Liver (tissue), 3 donors: ENCODE measurements around the gene TULP3.

Source experiments
- EGR1 ChIP-seq, 2 donors: IDR thresholded peaks; 2 replicates each; pipeline ENCODE4 v1.6.1; 2016 to 2018; ENCODE audit warnings: antibody characterized with exemption in 2 of 2, low read depth in 2 of 2
- FOXA1 ChIP-seq: IDR thresholded peaks from 2 replicates; pipeline ENCODE4 v1.6.1; 2016; ENCODE audit warnings: antibody characterized with exemption
- GABPA ChIP-seq, 2 donors: IDR thresholded peaks in 1 of 2; conservative IDR thresholded peaks in 1 of 2; 2 replicates each; pipeline ENCODE4 v1.6.1; 2016; ENCODE audit warnings: antibody characterized with exemption in 2 of 2, mild to moderate bottlenecking in 1 of 2, moderate library complexity in 1 of 2
- JUND ChIP-seq, 2 donors: IDR thresholded peaks; 2 replicates each; pipeline ENCODE4 v1.6.1; 2016; ENCODE audit warnings: antibody characterized with exemption in 2 of 2
- RAD21 ChIP-seq, 2 donors: IDR thresholded peaks; 2 replicates each; pipeline ENCODE4 v1.6.1; 2016; ENCODE audit warnings: antibody characterized with exemption in 2 of 2, mild to moderate bottlenecking in 2 of 2
- RXRA ChIP-seq, 2 donors: IDR thresholded peaks; 2 replicates each; pipeline ENCODE4 v1.6.1; 2017 to 2018; ENCODE audit warnings: antibody characterized with exemption in 2 of 2, mild to moderate bottlenecking in 1 of 2
- SP1 ChIP-seq: IDR thresholded peaks from 2 replicates; pipeline ENCODE4 v1.6.1; 2018; ENCODE audit warnings: antibody characterized with exemption, mild to moderate bottlenecking
- TAF1 ChIP-seq: conservative IDR thresholded peaks from 2 replicates; pipeline ENCODE4 v1.6.1; 2016; ENCODE audit warnings: antibody characterized with exemption, mild to moderate bottlenecking
- YY1 ChIP-seq: IDR thresholded peaks from 2 replicates; pipeline ENCODE4 v1.6.1; 2016; ENCODE audit warnings: antibody characterized with exemption, mild to moderate bottlenecking
- TF ChIP-seq, protein P1 (sequence below): IDR thresholded peaks from 2 replicates; pipeline ENCODE4 v1.6.1; 2016; ENCODE audit warnings: antibody characterized with exemption, mild to moderate bottlenecking
- TF ChIP-seq, protein P2 (sequence below): fragments of 150-350 bp; IDR thresholded peaks from 2 replicates; pipeline ENCODE4 v1.5.1; 2017; ENCODE audit warnings: improper control_type of control experiment, low read depth, low read length; ENCODE audit not compliant: missing input control
- TF ChIP-seq, protein P3 (sequence below): IDR thresholded peaks from 2 replicates; pipeline ENCODE4 v1.6.1; 2016; ENCODE audit warnings: antibody characterized with exemption
- TF ChIP-seq, protein P4 (sequence below): IDR thresholded peaks from 2 replicates; pipeline ENCODE4 v1.6.1; 2016; ENCODE audit warnings: antibody characterized with exemption
- TF ChIP-seq, protein P5 (sequence below): IDR thresholded peaks from 2 replicates; pipeline ENCODE4 v1.6.1; 2016; ENCODE audit warnings: antibody characterized with exemption
- donor health status: healthy.
- donor health status: healthy.

DNA sequence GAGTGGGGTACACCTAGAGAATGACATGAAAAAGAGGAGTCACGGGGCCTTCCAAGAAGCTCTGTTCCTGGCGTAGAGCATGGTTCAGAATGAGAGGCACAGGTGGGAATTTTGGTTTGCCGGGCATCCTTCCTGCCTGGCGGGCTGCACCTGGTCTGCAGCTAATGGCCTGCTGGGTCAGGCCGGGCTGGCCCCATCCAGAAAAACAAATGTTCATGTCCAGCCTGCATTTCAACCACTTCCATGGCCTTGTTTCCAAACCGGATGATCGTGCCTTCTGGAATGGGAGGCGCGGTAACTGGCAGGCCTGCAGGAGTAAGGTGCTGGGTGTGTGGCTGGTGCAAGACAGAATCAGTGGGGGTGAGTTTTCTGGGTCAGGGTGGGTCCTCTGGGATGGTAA, 82.9 kb downstream of the TULP3 start:
- TF ChIP-seq, protein P1, sequence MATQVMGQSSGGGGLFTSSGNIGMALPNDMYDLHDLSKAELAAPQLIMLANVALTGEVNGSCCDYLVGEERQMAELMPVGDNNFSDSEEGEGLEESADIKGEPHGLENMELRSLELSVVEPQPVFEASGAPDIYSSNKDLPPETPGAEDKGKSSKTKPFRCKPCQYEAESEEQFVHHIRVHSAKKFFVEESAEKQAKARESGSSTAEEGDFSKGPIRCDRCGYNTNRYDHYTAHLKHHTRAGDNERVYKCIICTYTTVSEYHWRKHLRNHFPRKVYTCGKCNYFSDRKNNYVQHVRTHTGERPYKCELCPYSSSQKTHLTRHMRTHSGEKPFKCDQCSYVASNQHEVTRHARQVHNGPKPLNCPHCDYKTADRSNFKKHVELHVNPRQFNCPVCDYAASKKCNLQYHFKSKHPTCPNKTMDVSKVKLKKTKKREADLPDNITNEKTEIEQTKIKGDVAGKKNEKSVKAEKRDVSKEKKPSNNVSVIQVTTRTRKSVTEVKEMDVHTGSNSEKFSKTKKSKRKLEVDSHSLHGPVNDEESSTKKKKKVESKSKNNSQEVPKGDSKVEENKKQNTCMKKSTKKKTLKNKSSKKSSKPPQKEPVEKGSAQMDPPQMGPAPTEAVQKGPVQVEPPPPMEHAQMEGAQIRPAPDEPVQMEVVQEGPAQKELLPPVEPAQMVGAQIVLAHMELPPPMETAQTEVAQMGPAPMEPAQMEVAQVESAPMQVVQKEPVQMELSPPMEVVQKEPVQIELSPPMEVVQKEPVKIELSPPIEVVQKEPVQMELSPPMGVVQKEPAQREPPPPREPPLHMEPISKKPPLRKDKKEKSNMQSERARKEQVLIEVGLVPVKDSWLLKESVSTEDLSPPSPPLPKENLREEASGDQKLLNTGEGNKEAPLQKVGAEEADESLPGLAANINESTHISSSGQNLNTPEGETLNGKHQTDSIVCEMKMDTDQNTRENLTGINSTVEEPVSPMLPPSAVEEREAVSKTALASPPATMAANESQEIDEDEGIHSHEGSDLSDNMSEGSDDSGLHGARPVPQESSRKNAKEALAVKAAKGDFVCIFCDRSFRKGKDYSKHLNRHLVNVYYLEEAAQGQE, result no peak
- TF ChIP-seq, protein P2, sequence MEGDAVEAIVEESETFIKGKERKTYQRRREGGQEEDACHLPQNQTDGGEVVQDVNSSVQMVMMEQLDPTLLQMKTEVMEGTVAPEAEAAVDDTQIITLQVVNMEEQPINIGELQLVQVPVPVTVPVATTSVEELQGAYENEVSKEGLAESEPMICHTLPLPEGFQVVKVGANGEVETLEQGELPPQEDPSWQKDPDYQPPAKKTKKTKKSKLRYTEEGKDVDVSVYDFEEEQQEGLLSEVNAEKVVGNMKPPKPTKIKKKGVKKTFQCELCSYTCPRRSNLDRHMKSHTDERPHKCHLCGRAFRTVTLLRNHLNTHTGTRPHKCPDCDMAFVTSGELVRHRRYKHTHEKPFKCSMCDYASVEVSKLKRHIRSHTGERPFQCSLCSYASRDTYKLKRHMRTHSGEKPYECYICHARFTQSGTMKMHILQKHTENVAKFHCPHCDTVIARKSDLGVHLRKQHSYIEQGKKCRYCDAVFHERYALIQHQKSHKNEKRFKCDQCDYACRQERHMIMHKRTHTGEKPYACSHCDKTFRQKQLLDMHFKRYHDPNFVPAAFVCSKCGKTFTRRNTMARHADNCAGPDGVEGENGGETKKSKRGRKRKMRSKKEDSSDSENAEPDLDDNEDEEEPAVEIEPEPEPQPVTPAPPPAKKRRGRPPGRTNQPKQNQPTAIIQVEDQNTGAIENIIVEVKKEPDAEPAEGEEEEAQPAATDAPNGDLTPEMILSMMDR, result no peak
- TF ChIP-seq JUND (IDR thresholded peaks at IDR 0.05) (no peak), TAF1 (no peak), YY1 (no peak), RXRA (IDR thresholded peaks at IDR 0.05) (no peak), GABPA (IDR thresholded peaks at IDR 0.05 in 1 of 2, conservative IDR thresholded peaks at IDR 0.05 in 1 of 2) (no peak), FOXA1 (no peak), EGR1 (IDR thresholded peaks at IDR 0.05; ENCODE audit: low read depth in 2 of 2) (no peak), RAD21 (IDR thresholded peaks at IDR 0.05) (no peak), SP1 (no peak)
- TF ChIP-seq, protein P3, sequence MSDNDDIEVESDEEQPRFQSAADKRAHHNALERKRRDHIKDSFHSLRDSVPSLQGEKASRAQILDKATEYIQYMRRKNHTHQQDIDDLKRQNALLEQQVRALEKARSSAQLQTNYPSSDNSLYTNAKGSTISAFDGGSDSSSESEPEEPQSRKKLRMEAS, result no peak
- TF ChIP-seq, protein P4, sequence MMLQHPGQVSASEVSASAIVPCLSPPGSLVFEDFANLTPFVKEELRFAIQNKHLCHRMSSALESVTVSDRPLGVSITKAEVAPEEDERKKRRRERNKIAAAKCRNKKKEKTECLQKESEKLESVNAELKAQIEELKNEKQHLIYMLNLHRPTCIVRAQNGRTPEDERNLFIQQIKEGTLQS, result no peak
- TF ChIP-seq, protein P5, sequence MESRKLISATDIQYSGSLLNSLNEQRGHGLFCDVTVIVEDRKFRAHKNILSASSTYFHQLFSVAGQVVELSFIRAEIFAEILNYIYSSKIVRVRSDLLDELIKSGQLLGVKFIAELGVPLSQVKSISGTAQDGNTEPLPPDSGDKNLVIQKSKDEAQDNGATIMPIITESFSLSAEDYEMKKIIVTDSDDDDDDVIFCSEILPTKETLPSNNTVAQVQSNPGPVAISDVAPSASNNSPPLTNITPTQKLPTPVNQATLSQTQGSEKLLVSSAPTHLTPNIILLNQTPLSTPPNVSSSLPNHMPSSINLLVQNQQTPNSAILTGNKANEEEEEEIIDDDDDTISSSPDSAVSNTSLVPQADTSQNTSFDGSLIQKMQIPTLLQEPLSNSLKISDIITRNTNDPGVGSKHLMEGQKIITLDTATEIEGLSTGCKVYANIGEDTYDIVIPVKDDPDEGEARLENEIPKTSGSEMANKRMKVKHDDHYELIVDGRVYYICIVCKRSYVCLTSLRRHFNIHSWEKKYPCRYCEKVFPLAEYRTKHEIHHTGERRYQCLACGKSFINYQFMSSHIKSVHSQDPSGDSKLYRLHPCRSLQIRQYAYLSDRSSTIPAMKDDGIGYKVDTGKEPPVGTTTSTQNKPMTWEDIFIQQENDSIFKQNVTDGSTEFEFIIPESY, result no peak
